Common myeloid progenitor, CD34-positive (primary cell): ENCODE measurements around the gene LRRC8D.
"Not testable (repeated sequence)": the region's sequence is repeated elsewhere in the genome, so short reads cannot be mapped to it uniquely, and the experiment has no call there.

Experiments used
- CTCF ChIA-PET: fragments of 350-600 bp; sonication (Branson Sonifier 250); formaldehyde crosslinking; loops from one replicate; lab custom pipeline; 2021; ENCODE audit warnings: antibody characterized with exemption; lab: Charles Lee
- POLR2A ChIA-PET: fragments of 350-600 bp; sonication (Branson Sonifier 250); formaldehyde crosslinking; loops from one replicate; lab custom pipeline; 2021; ENCODE audit warnings: antibody characterized with exemption; lab: Charles Lee
- DNase-seq, 3 donors: peaks; one replicate each; pipeline versions ENCODE4 v3.0.0 to v3.0.0-alpha.2; 2013
- H3K27ac ChIP-seq, 2 experiments: 1 replicate in 1 of 2; 2 replicates in 1 of 2; pipeline ENCODE4 v1.7.0; 2013; ENCODE audit warnings: inconsistent platforms in 2 of 2, low read length in 2 of 2, mild to moderate bottlenecking in 2 of 2, low read depth in 1 of 2, moderate library complexity in 1 of 2; ENCODE audit not compliant: severe bottlenecking in 2 of 2, insufficient read depth in 1 of 2, poor library complexity in 1 of 2
- H3K27me3 ChIP-seq, 5 experiments: replicated peaks in 2 of 5; 1 replicate in 3 of 5; 2 replicates in 2 of 5; pipeline versions ENCODE4 v1.6.1 to v1.7.0; 2013; ENCODE audit warnings: low read length in 4 of 5, mild to moderate bottlenecking in 2 of 5, moderate library complexity in 2 of 5, inconsistent platforms in 1 of 5; ENCODE audit not compliant: insufficient read depth in 5 of 5, control insufficient read depth in 4 of 5
- H3K36me3 ChIP-seq, 4 experiments: 1 replicate in 2 of 4; 2 replicates in 2 of 4; pipeline versions ENCODE4 v1.6.1 to v1.7.0; 2013; ENCODE audit warnings: low read length in 3 of 4, control low read depth in 1 of 4, mild to moderate bottlenecking in 1 of 4; ENCODE audit not compliant: control insufficient read depth in 4 of 4, insufficient read depth in 4 of 4
- H3K4me1 ChIP-seq, 4 experiments: 1 replicate in 3 of 4; 2 replicates in 1 of 4; pipeline versions ENCODE4 v1.6.1 to v1.7.1; 2013; ENCODE audit warnings: low read length in 3 of 4, mild to moderate bottlenecking in 3 of 4, control low read depth in 1 of 4, inconsistent platforms in 1 of 4, moderate library complexity in 1 of 4; ENCODE audit not compliant: control insufficient read depth in 4 of 4, insufficient read depth in 4 of 4; ENCODE audit errors: control extremely low read depth in 1 of 4
- H3K4me3 ChIP-seq, 7 experiments: 1 replicate in 4 of 7; 2 replicates in 3 of 7; pipeline versions ENCODE4 v1.5.1 to v1.7.0; 2013; ENCODE audit warnings: mild to moderate bottlenecking in 7 of 7, low read length in 6 of 7, moderate library complexity in 6 of 7, inconsistent platforms in 2 of 7, low read depth in 2 of 7, control low read depth in 1 of 7; ENCODE audit not compliant: insufficient read depth in 4 of 7, control insufficient read depth in 1 of 7; ENCODE audit errors: extremely low read depth in 1 of 7
- H3K9me3 ChIP-seq, 5 experiments: 1 replicate in 4 of 5; 2 replicates in 1 of 5; pipeline versions ENCODE4 v1.6.1 to v1.7.1; 2013; ENCODE audit warnings: low read length in 4 of 5, mild to moderate bottlenecking in 2 of 5, inconsistent platforms in 1 of 5, low read depth in 1 of 5, moderate library complexity in 1 of 5; ENCODE audit not compliant: control insufficient read depth in 4 of 5, insufficient read depth in 2 of 5; ENCODE audit errors: control extremely low read depth in 1 of 5
- WGBS: methylation state at CpG from one replicate; pipeline ENCODE4 v1.1.5; 2013; ENCODE audit not compliant: insufficient coverage; 5-methylcytosine and 5-hydroxymethylcytosine counted together

LRRC8D gene

GRCh38 chr1:89918794-89919155 is 97.9 kb downstream of the LRRC8D start:
- H3K36me3 ChIP-seq = peaks cover 3 to 27% (median 5%) of the 10 kb centered on the region in 4 experiments
- H3K27me3 ChIP-seq = no peaks in the 10 kb centered on the region
- H3K9me3 ChIP-seq = peaks cover 0 to 6% (median 3%) of the 10 kb centered on the region in 5 experiments
- WGBS = 91% methylated on average over 1 of the region's 1 CpG
- ChIA-PET CTCF (interaction anchor here (1.2 to 2.6 kb wide), 4 partner anchors 10 to 85 kb away, joined by 3 to 12 read pairs (median 6); no protein-coding TSS in a partner anchor), POLR2A (no interaction called here)
- DNase-seq = no peak
- H3K4me1 ChIP-seq = peaks cover 0 to 11% (median 0%) of the 10 kb centered on the region in 4 experiments
- H3K27ac ChIP-seq = no peak overlapping the region
- no peak overlapping the region for H3K4me3 ChIP-seq

DNA sequence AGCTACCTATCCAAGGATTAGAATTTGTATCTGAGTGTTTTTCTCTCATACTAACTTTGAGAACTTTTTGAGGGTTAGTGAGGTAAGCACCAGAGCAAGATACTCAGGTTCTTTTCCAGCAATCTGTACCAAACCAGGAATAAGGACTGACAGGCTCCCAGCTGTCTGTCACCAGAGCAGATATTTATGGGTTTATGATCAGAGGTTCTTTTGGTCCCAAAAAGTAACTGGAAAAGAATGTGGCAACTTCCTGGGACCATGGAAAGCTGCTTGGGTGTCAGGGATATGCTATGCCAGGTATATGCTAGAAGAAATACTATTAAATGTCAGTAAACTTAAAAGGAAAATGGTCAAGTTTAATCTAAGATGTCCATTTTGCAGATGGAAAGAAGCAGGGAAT is 98.3 kb downstream of the LRRC8D start:
- H3K4me3 ChIP-seq = no peak overlapping the region
- ChIA-PET CTCF (interaction anchor here (1.1 to 2.6 kb wide), 6 partner anchors 11 to 85 kb away, joined by 3 to 12 read pairs (median 4); no protein-coding TSS in a partner anchor), POLR2A (interaction anchor here (1.6 kb wide), 1 partner anchor 8 kb away, joined by 5 read pairs; no protein-coding TSS in a partner anchor)
- H3K27me3 ChIP-seq = no peaks in the 10 kb centered on the region
- DNase-seq = no peak
- H3K9me3 ChIP-seq = peaks cover 0 to 6% (median 4%) of the 10 kb centered on the region in 5 experiments
- no peak overlapping the region for H3K27ac ChIP-seq
- H3K4me1 ChIP-seq = peaks cover 0 to 7% (median 0%) of the 10 kb centered on the region in 4 experiments
- peaks cover 3 to 27% (median 6%) of the 10 kb centered on the region in 4 experiments for H3K36me3 ChIP-seq

GRCh38 chr1:89922911-89923310 is 102.1 kb downstream of the LRRC8D start:
- Histone ChIP-seq H3K9me3 (peaks cover 0 to 8% (median 4%) of the 10 kb centered on the region in 5 experiments), H3K36me3 (peaks cover 6 to 36% (median 18%) of the 10 kb centered on the region in 4 experiments), H3K27ac (no peak overlapping the region), H3K4me1 (peaks cover 0 to 7% (median 0%) of the 10 kb centered on the region in 4 experiments), H3K4me3 (no peak overlapping the region), H3K27me3 (no peaks in the 10 kb centered on the region)
- CTCF ChIA-PET = interaction anchor here (0.6 kb wide), 1 partner anchor 337 kb away, joined by 3 read pairs; no protein-coding TSS in a partner anchor
- WGBS = no CpG with 5 or more reads among the region's 2 CpGs
- POLR2A ChIA-PET = interaction anchor here (0.7 kb wide), 1 partner anchor 68 kb away, joined by 3 read pairs; no protein-coding TSS in a partner anchor
- no peak for DNase-seq

DNA sequence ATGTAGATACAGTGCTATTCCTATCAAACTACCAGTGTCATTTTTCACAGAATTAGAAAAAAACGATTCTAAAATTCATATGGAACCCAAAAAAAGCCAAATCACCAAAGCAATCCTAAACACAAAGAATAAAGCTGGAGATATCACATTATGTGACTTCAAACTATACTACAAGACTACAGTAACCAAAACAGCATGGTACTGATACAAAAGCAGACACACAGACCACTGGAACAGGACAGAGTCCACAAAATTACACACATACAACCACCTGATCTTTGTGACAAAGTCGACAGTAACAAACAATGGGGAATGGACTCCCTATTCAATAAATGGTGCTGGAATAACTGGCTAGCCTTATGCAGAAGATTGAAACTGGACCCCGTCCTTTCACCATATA is 102.7 kb downstream of the LRRC8D start:
- no peak overlapping the region for H3K27ac ChIP-seq
- peaks cover 6 to 38% (median 18%) of the 10 kb centered on the region in 4 experiments for H3K36me3 ChIP-seq
- no peak for DNase-seq
- H3K4me3 ChIP-seq = no peak overlapping the region
- peaks cover 0 to 8% (median 4%) of the 10 kb centered on the region in 5 experiments for H3K9me3 ChIP-seq
- ChIA-PET POLR2A (no interaction called here), CTCF (no interaction called here)
- no peaks in the 10 kb centered on the region for H3K27me3 ChIP-seq
- WGBS = 40% methylated on average over 1 of the region's 3 CpGs
- peaks cover 0 to 4% (median 0%) of the 10 kb centered on the region in 4 experiments for H3K4me1 ChIP-seq

GRCh38 chr1:89924075-89924474 is 103.2 kb downstream of the LRRC8D start:
- H3K27ac ChIP-seq, H3K27me3 ChIP-seq, H3K4me1 ChIP-seq, H3K9me3 ChIP-seq, H3K4me3 ChIP-seq, POLR2A ChIA-PET, DNase-seq: not testable (repeated sequence)
- no CpG with 5 or more reads among the region's 1 CpG for WGBS
- CTCF ChIA-PET = interaction anchor here (1.2 to 2.0 kb wide), 2 partner anchors 13 to 63 kb away, joined by 3 to 8 read pairs; no protein-coding TSS in a partner anchor
- peaks cover 6 to 43% (median 18%) of the 10 kb centered on the region in 4 experiments for H3K36me3 ChIP-seq

- H3K4me3 ChIP-seq = no peak overlapping the region
- ChIA-PET POLR2A (no interaction called here), CTCF (interaction anchor here (1.6 kb wide), 1 partner anchor 83 kb away, joined by 3 read pairs; no protein-coding TSS in a partner anchor)
- no peak overlapping the region for H3K27ac ChIP-seq
- no peak for DNase-seq
- H3K4me1 ChIP-seq = peaks cover 0 to 11% (median 6%) of the 10 kb centered on the region in 4 experiments
- peaks cover 10 to 46% (median 18%) of the 10 kb centered on the region in 4 experiments for H3K36me3 ChIP-seq
- H3K27me3 ChIP-seq = no peaks in the 10 kb centered on the region
- H3K9me3 ChIP-seq = peaks cover 0 to 8% (median 4%) of the 10 kb centered on the region in 5 experiments
- WGBS = 98% methylated on average over 4 of the region's 5 CpGs
Measured at GRCh38 chr1:89927049-89927448, 106.2 kb downstream of the LRRC8D start.

- no peaks in the 10 kb centered on the region for H3K27me3 ChIP-seq
- WGBS = no CpG with 5 or more reads among the region's 1 CpG
- ChIA-PET CTCF (interaction anchor here (1.3 to 1.6 kb wide), 3 partner anchors 8 to 83 kb away, joined by 3 to 4 read pairs (median 3); no protein-coding TSS in a partner anchor), POLR2A (no interaction called here)
- peaks cover 0 to 11% (median 6%) of the 10 kb centered on the region in 4 experiments for H3K4me1 ChIP-seq
- no peak overlapping the region for H3K27ac ChIP-seq
- DNase-seq = no peak
- H3K4me3 ChIP-seq = no peak overlapping the region
- H3K9me3 ChIP-seq = peaks cover 0 to 8% (median 4%) of the 10 kb centered on the region in 5 experiments
- H3K36me3 ChIP-seq = peaks cover 10 to 47% (median 21%) of the 10 kb centered on the region in 4 experiments
Measured at GRCh38 chr1:89927478-89927877, 106.6 kb downstream of the LRRC8D start.
